HL-60/S4 (cell line): ENCODE results near the gene PRRT1B.

Source experiments
- in situ Hi-C: fragments of 300-500 bp; cut with MboI; formaldehyde crosslinking; loops from 2 replicates; pipeline ENCODE4 v1.14.3; 2022; ENCODE audit warnings: low sequenced_read_pairs

Gene PRRT1B

DNA sequence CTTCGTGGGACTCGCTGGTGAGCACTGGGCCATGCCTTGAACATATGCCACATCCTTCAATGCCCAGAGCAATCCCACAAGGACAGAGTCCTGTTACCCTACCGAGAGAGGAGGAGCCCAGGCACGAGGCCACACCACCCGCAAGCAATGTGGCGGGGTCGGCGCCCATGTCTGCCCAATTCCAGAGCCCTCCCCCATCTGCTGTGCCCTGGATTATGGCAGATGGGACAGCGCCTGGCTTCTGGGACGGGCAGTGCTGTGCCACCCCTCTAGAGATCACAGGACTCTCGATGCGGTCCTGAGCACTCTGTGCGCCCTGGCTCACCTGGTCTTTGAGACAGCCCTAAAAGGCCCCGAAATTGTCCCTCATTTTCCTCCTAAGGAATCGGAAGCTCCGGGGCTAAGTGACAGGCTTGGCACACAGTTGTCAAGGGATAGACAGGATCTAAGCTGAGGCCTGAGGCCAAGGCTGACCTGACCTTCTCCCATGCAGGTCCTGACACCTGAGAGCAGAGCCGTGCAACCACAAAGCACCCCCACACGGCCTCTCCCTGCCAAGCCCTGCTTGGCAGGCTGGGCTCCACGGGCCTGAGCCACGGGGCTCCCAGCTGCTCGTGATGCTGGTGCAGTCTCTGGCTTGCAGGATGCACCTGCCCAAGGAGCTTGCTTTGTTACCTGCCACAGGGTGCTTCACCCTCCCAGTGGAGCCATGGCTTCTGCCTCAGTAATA, 48.8 kb downstream of the PRRT1B start:
- in situ Hi-C loops, result loop anchor here (5.0 to 25.0 kb wide), 2 partner anchors 148 to 668 kb away; partner anchors contain the start of gene RAPGEF1

DNA sequence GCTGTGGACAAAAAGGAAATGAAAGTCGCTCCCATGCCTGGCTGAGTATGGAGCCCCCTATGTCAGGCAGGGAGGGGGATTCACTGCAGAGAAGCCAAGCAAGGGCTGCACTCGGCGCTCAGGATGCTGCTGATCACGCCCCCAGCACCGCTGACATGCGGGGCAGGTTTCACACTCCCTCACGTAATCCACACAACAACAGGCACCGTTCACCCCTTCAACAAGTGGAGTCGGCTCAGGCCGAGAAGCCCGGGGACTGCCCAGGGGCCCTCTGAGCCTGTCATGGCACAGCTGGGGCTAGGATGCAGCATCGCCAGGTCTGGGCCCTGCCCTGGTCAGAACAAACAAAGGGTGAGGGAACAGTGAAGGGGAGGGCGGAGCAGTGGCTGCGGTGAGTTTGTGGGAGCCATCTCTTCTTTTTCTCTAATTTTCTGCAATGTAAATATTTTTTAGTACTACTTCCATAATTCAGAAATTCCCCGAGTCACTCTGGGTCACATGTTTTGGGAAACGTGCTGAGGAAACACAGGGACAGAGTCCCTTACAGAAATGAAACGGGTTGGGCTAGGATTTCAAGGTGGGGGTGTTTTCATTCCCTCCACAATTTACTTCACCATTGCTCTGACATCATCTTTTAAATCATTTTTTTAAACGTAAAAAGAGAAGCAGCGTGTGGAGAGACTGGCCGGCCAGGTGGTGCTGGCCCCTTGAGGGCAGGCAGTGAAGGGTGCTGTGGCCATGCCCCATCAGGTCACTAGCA, 49.8 kb downstream of the PRRT1B start:
- in situ Hi-C loops, result loop anchor here (5.0 to 25.0 kb wide), 2 partner anchors 147 to 667 kb away; partner anchors contain the start of gene RAPGEF1

DNA sequence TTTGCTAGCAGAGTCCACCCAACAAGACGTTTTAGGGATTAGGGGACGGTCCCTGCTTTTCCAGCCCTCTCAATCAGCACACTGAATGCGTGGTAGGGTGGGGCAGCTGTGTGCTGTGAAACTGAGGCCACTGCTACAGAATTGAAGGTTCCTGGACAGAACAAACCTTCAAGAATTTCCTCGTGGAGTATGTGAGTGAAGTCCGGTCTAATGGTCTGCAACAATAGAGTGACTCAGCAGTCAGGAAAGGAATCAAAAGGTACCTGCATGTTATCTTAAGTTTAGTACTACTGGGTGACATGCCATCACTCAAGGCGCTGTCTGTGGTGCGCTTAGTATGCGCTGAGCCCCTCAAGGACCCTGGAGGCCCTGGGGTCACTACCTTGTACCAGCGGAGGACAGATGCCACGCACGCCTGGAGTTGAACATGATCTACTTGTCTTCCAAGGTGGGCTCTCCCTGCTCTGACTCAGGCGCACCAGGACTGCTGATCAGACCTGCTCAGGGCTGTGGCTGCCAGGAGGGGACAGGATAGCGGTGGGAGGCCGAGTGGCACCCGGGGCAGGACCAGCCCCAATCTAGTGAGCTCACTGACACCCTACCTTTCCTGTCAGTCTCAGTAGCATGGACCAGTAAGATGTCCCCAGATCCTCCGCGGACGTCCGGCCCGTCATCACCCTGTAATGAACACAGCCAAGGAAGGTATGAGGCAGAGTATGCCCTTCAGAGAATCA, 50.5 kb downstream of the PRRT1B start:
- in situ Hi-C loops, result loop anchor here (25.0 kb wide), 1 partner anchor 666 kb away; no protein-coding TSS in a partner anchor

DNA sequence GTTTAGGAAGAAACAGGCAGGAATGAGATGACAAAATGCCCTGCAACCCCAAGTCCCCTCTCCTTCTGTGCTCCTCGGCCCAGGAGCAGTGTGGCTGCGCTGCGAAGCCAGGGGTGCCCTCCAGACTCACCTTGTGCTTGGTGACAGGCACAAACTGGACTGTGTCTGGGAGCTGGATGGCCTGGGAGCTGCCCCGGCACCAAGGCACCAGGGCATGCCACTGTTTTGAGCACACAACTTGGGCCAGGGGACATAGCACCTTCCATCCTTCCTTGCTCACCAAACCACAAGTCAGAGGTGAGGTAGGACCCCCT, 51.1 kb downstream of the PRRT1B start:
- in situ Hi-C loops, result loop anchor here (25.0 kb wide), 1 partner anchor 666 kb away; no protein-coding TSS in a partner anchor

DNA sequence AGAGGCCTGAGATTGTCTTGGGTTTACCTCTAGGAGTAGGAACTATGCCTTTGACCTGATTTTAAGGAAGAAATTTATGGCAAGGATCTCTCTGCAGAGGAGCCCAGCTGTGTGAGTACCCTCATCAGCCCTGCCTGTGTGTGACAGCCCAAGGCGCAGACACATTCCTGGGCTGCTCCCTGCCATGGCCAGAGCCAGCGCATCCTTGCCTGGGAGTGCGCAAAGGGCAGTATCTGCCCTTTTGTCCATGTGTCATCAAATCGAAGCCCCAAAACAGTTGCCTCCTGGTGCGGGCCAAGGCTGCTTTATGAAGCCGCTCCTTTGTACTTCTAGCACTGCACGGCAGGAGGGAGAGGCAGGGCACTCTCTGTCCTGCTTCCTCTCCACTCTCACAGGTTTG, 51.9 kb downstream of the PRRT1B start:
- in situ Hi-C loops, result loop anchor here (25.0 kb wide), 1 partner anchor 665 kb away; no protein-coding TSS in a partner anchor

DNA sequence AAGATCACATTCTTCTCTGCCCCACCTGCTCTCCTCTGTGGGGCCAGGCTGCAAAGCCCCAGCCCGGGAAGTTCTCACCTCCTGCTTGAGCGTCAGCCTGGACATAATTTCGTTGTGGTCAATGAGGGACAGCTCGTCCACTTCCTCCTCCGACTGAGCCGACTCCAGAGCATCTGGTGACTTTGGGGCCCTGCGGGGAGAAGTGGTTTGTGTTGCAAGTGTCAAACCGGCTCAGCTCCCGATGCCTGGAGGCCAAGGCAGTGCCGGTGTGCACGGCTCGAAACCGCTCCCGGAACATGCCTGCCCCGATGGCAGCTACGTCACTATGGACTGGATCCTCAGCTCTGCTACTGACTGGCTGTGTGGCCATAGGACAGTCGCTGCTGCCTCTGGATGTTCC, 52.8 kb downstream of the PRRT1B start:
- in situ Hi-C loops, result loop anchor here (25.0 kb wide), 1 partner anchor 664 kb away; no protein-coding TSS in a partner anchor

DNA sequence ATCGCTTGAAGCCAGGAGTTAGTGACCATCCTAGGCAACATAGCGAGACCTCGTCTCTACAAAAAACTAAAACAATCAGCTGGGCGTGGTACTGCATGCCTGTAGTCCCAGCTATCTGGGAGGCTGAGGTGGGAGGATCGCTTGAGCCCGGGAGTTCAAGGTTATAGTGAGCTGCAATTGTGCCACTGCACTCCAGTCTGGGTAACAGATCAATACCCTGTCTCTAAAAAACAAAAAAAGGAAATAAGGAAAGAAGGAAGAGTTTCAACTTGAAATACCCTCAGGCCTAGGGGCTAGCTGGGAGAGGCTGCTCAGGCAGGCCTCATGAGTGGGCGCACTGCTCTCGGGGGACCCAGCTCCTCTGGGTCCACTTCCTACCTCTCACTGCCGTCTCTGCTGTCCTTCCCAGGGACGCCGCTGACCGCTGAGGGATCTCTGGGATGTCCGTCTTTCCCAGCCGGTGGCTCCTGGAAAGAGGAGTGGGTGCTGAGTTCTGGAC, 56.4 kb downstream of the PRRT1B start:
- in situ Hi-C loops, result no loop called here

DNA sequence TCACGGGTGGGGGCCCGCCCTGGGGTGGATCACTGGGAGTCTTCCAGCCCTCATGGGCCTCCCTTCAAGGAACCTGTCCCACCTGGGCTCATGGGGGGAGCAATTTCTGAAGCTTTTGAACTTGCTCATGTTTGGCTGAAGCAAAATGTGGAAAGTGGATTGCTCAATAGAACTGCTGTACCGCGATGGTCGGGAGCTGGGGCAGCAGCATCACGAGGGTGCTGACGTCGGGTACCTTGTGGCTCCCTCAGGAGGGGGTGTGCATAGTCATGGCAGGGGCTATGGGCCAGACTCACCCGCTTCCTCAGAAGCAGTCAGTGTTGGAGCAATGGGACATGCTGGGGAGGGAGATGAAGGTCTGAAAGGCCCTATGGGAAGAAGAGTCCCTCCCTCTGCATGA, 57.9 kb downstream of the PRRT1B start:
- in situ Hi-C loops, result no loop called here

DNA sequence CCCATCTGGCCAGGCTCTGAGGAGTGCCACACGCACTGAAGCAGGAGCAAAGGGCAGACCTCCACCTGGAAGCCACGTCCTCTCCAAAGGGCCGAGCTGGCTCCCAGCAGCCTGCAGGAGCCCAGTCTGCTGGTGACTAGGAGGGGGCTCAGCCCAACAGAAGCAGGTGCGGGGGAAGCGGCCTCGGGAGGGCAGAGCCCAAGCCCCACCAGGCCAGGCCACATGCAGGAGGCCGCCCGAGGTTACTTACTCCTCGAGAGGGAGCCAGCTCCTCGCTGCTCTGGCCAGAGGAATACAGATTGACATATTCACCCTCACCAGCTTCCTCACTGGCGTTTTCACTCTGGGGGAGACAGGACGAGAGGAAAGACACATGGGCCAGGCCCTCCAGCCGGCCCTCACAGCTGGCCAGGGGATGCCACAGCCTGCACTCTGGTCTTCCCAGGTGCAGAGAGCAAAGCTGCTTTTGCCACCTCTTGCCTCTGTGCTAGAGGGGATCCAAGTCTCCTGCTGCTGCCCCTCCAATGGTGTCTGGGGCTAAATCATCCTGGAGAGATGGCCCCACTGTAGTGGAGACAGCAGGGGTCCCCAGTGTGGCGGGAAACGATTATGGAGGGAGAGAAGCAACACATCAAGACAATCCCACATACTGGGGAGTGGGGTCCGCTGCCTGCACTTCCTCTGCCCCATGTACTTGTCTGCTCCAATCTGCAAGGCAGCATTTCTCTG, 58.6 kb downstream of the PRRT1B start:
- in situ Hi-C loops, result no loop called here

DNA sequence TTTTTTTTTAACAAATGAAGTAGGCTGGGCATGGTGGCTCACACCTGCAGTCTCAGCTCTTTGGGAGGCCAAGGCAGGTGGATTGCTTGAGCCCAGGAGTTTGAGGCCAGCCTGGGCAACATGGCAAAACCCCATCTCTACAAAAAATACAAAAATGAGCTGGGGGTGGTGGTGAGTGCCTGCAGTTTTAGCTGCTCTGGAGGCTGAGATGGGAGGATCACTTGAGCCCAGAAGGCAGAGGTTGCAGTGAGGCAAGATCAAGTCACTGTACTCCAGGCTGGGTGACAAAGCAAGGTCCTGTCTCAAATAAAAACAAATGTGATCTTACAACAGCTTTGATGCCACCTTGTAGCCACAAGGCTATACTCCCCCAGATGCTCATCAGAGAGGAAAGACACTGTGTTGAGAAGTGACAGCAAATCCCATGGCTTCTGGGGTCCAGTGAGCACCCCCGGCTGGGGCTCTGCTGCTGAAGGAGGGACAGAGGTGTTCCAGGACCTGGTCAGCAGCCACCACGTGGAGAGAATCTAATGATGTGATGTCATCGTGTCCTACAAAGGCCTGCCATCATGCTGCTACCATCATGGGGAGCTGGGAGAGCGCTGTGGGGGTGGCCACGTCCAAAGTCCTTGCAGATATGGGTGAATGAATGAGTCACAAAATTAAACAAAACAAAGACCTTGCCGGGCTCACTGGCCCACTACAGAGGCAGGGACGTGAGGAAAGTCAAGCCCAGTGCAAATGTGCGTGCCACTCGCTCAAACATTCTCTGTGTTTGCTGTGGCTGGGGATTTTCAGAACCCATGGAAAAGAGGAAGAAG, 60.7 kb downstream of the PRRT1B start:
- in situ Hi-C loops, result no loop called here

DNA sequence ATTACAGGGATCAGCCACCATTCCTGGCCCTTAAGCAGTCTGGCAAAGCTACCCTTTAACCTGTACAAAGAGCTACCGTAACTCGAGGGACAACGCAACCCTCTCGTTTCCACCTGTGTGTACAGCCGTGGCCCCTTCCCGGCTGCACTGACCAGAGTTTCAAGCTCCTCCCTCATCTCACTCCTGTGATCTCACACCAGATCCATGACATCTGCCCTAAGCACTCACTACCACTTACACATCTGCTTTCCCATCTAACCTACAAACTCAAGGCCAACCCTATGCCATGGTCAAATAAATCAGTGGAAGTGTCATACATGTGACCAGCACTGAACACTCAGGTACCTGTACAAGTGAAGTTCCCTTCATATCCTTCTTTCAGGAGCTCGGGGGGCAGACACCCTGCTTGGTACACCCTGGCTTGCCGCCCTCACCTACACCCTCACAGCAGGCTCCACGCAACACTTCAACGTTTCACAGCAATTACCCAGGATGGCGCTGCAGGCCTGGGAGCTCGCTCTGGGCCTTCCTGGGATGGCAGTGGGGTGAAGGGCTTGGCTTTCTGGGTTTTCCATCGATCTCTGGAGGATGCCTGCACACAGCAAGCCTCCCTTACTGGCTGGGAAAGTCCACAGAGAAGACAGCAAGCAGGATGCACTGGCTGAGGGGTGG, 61.7 kb downstream of the PRRT1B start:
- in situ Hi-C loops, result no loop called here

DNA sequence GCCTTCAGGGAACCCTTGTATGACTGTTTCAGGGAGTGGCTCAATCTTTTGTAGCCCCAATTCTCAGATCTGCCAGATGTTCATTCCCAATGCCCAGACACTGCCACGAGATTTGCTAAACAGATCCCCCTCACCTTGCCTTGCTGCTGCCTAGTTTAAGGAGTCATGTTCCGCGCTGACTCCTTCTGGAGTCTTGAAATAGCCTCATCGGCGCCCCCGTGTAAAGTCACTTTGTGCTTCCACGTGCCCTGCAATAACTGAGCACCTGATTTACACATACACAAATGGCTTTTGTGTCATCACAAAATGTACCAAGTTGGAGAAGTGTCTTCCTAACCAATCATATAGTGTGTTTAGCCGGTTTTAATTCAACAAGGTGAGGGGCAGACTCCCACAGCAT, 62.3 kb downstream of the PRRT1B start:
- in situ Hi-C loops, result no loop called here

DNA sequence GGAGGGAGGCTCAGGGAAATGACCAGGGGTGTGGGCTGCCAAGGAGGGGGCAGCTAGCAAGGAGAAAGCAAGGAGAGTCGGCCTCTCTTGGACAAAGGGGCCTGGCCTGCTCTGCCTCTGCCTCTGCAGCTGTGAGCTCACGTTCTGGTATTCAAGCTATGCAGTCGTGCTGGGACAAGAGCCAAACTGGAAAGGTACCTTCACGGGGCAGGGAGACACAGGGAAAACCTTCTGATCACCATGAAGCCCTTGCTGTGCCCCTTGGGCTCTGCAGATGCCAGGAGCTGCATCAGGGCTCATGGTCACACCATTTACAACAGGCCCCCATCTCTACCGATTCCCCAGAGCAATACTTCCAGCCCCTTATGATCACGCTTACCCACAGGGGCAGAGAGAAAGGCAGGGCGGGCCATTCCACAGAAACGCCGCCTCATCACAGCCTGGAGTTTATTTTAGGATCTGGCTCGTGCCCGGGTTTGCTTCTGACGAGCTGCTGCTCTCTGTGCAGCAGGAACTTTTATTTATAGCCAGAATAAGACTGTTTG, 63.2 kb downstream of the PRRT1B start:
- in situ Hi-C loops, result no loop called here
